Measurements from ENCODE around the gene DNAJA3.

GRCh38 chr16:4376893-4377572 lies 48.6 kb upstream of the DNAJA3 start:
- no peak for TF ChIP-seq CTCF (IDR thresholded peaks at IDR 0.05; ENCODE audit: insufficient read depth, low read length, poor library complexity, severe bottlenecking)
- no peak for TF ChIP-seq EZH2phosphoT487 (conservative IDR thresholded peaks at IDR 0.05; ENCODE audit: low read length)
